Inferior parietal cortex (tissue), 1 donor: ENCODE measurements around the gene ABCC11.

ENCODE experiments used
- DNase-seq: peaks from one replicate; pipeline ENCODE4 v3.0.0-alpha.2; 2016; ENCODE audit errors: extremely low spot score

The ABCC11 gene

GRCh38 chr16:48247311-48247710, at the start of gene ABCC11:
Gene ABCC11, minus strand, starts transcription at chr16:48247539. Its CDS starts 15,618 bp downstream, at chr16:48231921.
- DNase-seq, result no peak

- DNase-seq, result no peak
Observed at GRCh38 chr16:48295488-48296281, 48.3 kb upstream of the ABCC11 start.

DNA sequence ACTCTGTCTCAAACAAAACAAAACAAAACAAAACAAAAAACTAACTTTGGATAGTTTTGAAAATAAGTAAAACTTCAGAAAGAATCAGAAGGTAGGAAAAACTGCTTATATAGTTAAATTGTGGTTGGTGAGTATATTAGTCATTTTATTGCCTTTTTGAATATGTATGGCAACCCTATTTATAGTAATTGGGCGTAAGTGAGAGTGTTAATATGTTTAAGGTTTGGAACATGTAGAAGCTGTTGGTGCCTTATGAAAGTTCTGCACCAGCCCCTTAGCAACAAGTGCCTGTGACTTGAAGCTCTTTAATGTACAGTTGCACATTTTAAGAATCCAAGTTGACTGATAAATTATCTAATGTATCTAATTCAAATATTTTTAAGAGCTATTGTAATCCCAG, 47.4 kb upstream of the ABCC11 start:
- no peak for DNase-seq

DNA sequence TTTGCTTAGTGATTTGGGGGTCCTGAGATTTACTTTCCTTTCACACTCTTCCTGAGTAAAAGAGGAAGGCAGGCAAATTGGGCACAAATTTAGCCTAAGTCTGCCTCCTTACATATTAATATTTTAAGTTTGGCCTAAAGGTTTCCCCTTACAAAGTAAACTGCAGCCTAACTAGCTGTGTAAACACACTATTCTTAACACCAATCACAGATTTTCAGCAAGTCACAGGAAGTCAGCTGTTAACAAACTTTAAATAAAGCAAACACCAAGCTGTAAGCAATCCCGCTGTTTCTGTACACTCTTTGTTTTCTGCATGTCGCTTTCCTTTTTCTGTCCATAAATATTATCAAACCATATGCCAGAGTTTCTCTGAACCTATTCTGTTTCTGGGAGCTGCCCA, 45.1 kb upstream of the ABCC11 start:
- no peak for DNase-seq

- no peak for DNase-seq
Observed at GRCh38 chr16:48291754-48292153, 44.4 kb upstream of the ABCC11 start.

- no peak for DNase-seq
Observed at GRCh38 chr16:48291303-48291702, 44.0 kb upstream of the ABCC11 start.

DNA sequence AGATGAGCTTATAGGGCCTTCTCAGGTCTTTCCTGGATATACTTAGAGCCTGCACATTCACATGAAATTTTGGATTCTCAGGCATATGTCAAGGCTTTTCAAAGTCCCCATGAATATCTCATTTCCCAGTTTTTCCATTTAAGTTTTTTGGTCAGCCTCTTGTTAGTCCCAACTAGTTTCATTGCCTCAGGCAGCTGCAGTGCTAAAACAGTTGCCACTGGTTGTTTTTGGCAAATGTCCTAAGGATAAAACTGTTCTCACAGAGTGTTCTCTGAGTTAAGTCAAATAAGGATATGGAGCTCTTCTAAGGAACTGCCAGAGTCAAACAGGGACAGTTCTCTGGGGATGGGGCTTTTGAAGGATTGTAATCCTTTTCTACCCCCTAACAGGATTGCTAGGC, 39.9 kb upstream of the ABCC11 start:
- no peak for DNase-seq

- no peak for DNase-seq
Observed at GRCh38 chr16:48284772-48285409, 37.6 kb upstream of the ABCC11 start.

DNA sequence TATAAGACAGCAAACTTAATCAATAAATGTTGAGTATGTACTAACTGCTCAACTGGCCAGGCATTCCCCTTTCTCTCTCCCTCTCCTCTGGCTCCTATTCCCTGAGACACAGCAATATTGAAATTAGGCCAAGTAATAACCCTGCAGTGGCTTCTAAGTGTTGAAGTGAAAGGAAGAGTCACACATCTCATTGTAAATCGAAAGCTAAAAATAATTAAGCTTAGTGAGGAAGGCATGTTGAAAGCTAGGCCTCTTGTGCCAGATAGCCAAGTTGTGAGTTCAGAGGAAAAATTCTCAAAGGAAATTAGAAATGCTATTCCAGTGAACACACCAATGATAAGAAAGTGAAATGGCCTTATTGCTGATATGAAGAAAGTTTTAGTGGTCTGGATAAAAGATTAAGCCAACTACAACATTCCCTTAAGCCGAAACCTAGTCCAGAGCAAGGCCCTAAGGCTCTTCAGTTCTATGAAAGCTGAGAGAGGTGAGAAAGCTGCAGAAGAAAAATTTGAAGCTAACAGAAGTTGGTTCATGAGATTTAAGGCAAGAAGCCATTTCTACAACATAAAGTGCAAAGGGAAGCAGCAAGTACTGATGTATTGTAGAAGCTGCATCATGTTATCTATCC, 35.4 kb upstream of the ABCC11 start:
- DNase-seq, result no peak

DNA sequence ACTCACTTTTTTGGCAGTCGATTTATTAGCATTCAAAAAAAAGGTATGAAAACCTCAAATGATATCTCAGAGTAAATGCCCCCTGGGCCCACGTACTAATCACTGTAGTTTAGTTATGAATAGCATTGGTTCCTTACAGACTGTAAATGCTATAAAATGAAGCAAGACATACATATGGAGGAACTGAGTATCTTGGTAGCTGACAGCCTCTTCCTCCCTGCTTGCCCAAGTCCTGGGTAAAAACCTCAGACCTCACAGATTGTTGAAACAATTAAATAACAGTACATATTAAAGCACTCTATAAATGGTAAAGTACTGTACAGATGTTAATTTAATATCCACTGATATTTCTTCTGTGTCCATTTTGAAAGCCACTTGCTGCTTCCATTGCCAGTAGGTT, 33.2 kb upstream of the ABCC11 start:
- no peak for DNase-seq

DNA sequence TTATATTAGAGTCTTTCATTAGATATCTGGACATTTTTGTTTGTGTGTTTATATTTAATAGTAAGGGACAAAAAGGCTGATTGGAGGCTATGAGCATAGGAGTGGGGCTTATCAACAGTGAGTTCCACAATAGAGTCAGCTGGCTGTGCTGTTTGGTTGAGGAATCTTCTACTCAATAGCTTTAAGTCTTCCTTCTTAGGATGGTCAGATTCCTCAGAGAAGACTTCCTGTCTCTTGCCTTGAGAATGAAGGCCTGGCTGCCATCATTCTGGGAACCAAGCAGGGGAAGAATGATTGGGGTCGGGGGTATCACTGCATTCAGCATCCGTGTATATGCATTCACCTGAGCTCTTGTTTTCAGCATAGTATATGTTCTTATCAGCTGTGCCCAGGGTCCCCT, 31.9 kb upstream of the ABCC11 start:
- no peak for DNase-seq

GRCh38 chr16:48277158-48277557, 29.8 kb upstream of the ABCC11 start:
- no peak for DNase-seq

GRCh38 chr16:48276102-48276501, 28.8 kb upstream of the ABCC11 start:
- DNase-seq, result peak; percentile 75

DNA sequence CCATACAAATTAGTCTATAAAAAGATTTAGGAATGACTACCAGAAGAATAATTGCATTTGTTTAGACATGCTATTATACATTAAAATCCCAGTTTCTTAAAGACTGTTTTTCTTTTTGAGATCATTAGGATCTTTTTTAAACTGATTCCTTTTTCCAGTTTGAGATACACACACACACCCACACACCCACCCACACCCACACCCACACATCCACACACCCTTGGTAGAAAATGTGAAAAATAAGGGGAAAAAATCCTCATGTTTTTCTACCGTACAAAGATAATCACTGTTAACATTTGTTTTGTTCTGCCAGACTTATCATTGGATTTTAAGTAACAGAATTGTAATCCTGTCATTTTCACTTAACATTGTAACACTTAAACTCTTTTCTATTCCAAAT, 27.1 kb upstream of the ABCC11 start:
- DNase-seq, result no peak

DNA sequence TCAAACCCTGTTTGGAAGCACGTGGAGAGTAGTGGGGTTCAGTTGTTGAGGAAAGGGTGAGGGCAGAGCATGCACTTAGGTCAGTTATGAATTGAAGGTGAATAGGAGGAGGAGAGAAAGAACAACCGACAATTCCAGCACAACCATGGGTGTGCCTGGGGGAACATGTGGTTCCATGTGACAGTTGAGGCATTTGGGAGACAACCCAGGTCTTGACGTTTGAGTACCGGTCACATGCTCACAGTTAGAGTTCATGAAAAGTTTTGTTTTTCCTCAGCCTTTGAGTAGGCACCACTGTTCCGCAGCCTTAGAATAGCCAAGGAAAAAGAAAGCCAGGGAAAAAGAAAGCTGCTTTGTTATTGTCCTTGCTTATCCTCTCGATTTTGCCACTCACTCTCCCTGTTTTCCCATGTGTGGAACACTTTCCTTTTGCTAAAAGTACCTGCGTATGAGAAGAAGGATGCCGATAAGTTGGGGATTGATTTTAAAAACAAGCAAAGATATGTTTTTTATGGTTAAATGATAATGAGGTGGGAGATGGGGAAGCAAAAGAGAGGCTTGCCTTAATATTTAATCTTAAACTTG, 25.6 kb upstream of the ABCC11 start:
- DNase-seq, result no peak

- no peak for DNase-seq
Observed at GRCh38 chr16:48271728-48272127, 24.4 kb upstream of the ABCC11 start.

DNA sequence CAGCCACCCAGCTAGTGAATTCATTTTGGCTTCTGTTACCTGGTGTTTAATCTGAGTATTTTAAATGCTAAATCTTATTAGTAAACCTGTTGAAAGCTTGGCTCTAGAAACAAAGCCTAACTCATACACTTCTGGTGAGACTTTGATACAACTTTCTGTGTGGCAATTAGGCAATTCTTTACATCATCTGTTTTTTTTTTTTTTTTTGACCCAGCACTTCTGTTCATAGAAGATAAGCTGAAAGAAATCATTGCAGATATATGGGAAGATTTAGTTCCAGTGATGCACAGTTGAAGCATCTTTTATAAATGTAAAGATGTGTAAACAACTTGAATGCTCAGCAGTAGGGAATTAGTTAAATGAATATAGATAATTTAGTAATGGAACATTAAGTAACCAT, 21.7 kb upstream of the ABCC11 start:
- no peak for DNase-seq

DNA sequence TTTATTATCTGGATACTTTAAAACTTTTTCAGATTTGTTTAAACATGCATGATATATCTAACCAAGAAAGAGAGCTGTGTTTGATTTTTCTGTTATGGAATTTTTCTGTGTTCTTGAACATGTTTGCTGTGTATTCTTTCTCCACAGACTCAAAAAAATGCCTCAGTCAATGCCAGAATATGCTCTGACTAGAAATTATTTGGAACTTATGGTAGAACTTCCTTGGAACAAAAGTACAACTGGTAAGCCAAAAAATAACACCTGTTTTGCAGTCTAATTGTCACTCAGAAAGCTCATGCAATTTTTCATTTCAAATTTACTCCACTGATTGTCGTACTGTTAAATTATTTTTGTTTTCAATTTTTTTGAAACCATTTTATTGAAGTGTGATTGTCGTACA, 15.3 kb upstream of the ABCC11 start:
- no peak for DNase-seq

GRCh38 chr16:48261569-48261968, 14.2 kb upstream of the ABCC11 start:
- DNase-seq, result no peak

GRCh38 chr16:48256579-48257177, 9.3 kb upstream of the ABCC11 start:
- no peak for DNase-seq

GRCh38 chr16:48252013-48252412, 4.7 kb upstream of the ABCC11 start:
- DNase-seq, result no peak
